GM18907 (cell line): ENCODE measurements around the gene CT45A8.
"Not testable (repeated sequence)": the region's sequence is repeated elsewhere in the genome, so short reads cannot be mapped to it uniquely, and the experiment has no call there.

Source experiments
- ATAC-seq: cut with Tn5 transposase; IDR thresholded peaks from one replicate; pipeline ENCODE4 v1.9.1; 2021; ENCODE audit warnings: mild to moderate bottlenecking, moderate library complexity; ENCODE audit not compliant: unreplicated experiment

Gene CT45A8, protein sequence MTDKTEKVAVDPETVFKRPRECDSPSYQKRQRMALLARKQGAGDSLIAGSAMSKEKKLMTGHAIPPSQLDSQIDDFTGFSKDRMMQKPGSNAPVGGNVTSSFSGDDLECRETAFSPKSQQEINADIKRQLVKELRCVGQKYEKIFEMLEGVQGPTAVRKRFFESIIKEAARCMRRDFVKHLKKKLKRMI

DNA sequence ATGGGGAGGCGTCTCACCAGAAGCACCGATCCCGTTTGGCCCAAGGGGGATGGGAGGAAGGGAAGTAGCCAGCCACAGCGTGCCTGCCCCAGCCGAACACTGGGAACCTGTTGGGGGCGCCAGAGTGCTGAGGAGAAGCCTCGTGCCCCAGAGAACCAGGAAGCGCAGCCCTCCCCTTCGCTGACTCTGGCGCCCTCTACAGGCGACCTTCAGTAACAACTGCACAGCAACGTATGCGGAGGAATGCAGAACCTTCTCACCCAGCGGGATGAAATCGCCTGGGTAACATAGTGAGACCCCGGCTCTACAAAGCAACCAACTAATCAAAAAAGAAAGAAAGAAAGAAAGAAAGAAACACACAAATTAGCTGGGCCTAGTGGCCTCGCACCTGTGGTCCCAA lies at the start of gene CT45A8:
Gene CT45A8 (minus strand): TSS at position 101 of the 400 bp plus-strand sequence. CDS start 3,755 bp downstream, outside the sequence.
- not testable (repeated sequence) for ATAC-seq

DNA sequence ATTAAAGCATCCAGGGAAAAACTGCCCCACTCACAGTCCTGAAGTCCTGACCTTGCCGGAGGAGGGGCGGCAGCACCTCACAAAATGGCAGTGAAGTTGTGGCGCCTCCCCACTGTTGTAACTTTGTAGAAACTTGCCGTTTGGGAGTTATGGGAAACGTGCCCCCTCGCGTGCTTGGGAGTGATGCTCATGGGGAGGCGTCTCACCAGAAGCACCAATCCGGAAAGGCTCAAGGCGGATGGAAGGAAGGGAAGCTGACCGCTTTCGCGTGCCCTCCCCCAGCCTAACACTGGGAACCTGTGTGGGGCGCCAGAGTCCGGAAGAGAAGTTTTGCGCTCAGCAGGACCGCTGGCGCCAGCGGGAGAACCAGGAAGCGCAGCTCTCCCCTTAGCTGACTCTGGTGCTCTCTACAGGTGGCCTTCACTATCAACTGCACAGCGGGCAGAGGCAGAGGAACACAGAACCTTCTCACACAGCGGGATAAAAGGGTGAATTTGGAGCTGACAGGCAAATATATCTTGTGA lies 39.0 kb upstream of the CT45A8 start, which contains the start of the genes CT45A10 and SAGE1:
Gene CT45A10 (minus strand): TSS at position 151 of the 524 bp plus-strand sequence. CDS start 8,100 bp downstream, outside the sequence.
Gene SAGE1 (plus strand): TSS at position 423 of the 524 bp plus-strand sequence. CDS start 2,527 bp downstream, outside the sequence.
- ATAC-seq, result no peak

DNA sequence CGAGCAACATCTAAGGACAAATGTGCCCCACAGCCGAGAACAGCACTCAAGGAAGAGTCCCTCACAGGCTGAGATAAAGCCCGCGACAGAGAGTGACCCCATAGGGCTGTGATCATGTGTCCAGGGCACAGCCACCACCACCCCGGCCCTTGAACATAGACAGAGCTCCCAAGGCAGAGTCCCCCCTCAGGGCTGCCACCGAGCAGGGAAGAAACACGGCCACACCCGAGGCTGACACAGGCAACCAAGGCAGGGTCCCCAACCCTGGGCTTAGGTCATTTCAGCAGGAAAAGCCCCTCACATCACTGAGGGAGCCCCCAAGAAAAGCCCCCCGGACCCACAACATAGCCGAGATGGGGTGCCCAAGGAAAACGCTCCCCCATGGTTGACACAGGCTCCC lies 38.4 kb upstream of the CT45A8 start:
- ATAC-seq, result no peak

DNA sequence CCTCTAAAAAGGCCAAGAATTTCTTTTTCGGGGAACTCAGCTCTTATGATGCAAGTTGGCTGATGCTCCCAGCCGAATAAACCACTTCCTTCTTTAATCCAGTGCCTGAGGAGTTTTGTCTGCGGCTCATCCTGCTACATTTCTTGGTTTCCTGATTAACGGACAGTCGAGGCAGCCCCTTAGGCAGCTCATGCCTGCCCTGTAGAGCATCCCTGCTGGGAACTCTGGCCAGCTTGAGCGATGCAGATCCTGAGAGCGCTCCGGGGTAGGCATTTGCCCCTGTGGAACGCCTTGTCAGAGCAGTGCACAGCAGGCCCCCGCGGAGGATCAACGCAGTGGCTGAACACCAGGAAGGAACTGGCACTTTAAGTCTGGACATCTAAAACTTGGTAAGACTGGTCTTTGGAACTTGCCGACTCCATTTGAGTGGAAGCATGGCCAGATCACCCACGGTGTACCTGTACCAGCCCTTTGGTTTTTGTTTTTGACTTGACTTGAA lies 35.8 kb upstream of the CT45A8 start:
- ATAC-seq, result no peak

DNA sequence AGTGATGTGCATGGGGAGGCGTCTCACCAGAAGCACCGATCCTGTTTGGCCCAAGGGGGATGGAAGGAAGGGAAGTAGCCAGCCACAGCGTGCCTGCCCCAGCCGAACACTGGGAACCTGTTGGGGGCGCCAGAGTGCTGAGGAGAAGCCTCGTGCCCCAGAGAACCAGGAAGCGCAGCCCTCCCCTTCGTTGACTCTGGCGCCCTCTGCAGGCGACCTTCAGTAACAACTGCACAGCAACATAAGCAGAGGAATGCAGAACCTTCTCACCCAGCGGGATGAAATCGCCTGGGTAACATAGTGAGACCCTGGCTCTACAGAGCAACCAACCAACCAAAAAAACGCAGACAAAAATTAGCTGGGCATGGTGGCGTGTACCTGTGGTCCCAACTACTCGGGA lies 34.6 kb upstream of the CT45A8 start:
- not testable (repeated sequence) for ATAC-seq

DNA sequence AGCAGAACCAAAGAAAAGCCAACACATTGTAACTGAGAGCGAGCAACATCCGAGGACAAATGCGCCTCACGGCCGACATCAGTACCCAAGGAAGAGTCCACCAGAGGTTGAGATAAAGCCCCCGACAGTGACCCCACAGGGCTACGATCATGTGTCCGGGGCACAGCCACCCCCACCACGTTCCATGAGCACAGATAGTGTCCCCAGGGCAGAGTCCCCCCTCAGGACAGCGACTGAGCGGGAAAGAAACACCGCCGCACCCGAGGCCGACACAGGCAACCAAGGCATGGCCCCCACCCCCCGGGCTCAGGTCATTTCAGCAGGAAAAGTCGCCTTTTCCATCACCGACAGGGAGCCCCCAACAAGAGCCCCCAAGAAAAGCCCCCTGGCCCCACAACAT lies 33.9 kb upstream of the CT45A8 start:
- not testable (repeated sequence) for ATAC-seq

DNA sequence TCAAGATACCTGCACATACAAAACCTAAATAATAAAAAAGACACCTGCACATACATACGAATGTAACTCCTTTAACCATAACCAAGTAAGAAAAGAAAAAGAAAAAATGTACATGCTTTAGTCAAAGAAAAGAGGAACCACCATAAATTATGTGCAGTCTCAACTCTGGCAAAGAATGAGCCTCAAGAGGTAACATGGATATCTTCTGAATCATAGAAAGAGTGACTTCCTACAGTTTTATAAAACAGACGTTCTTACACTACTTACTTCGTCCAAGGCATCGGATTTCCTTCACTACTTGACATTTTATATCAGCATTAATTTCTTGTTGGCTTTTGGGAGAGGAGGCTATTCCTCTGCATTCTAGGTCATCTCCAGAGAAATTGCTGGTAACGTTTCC lies 28.4 kb upstream of the CT45A8 start:
- not testable (repeated sequence) for ATAC-seq

DNA sequence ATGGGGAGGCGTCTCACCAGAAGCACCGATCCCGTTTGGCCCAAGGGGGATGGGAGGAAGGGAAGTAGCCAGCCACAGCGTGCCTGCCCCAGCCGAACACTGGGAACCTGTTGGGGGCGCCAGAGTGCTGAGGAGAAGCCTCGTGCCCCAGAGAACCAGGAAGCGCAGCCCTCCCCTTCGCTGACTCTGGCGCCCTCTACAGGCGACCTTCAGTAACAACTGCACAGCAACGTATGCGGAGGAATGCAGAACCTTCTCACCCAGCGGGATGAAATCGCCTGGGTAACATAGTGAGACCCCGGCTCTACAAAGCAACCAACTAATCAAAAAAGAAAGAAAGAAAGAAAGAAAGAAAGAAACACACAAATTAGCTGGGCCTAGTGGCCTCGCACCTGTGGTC lies 17.4 kb upstream of the CT45A8 start, which contains the start of gene CT45A9:
Gene CT45A9 (minus strand): TSS at position 101 of the 400 bp plus-strand sequence. CDS start 3,751 bp downstream, outside the sequence.
- not testable (repeated sequence) for ATAC-seq

DNA sequence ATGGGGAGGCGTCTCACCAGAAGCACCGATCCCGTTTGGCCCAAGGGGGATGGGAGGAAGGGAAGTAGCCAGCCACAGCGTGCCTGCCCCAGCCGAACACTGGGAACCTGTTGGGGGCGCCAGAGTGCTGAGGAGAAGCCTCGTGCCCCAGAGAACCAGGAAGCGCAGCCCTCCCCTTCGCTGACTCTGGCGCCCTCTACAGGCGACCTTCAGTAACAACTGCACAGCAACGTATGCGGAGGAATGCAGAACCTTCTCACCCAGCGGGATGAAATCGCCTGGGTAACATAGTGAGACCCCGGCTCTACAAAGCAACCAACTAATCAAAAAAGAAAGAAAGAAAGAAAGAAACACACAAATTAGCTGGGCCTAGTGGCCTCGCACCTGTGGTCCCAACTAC lies 17.2 kb downstream of the CT45A8 start, which contains the start of gene CT45A7:
Gene CT45A7 (minus strand): TSS at position 101 of the 400 bp plus-strand sequence. CDS start 3,747 bp downstream, outside the sequence.
- ATAC-seq, result not testable (repeated sequence)

DNA sequence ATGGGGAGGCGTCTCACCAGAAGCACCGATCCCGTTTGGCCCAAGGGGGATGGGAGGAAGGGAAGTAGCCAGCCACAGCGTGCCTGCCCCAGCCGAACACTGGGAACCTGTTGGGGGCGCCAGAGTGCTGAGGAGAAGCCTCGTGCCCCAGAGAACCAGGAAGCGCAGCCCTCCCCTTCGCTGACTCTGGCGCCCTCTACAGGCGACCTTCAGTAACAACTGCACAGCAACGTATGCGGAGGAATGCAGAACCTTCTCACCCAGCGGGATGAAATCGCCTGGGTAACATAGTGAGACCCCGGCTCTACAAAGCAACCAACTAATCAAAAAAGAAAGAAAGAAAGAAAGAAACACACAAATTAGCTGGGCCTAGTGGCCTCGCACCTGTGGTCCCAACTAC lies 34.4 kb downstream of the CT45A8 start, which contains the start of gene CT45A2:
Gene CT45A2 (minus strand): TSS at position 101 of the 400 bp plus-strand sequence. CDS start 3,747 bp downstream, outside the sequence.
- not testable (repeated sequence) for ATAC-seq

DNA sequence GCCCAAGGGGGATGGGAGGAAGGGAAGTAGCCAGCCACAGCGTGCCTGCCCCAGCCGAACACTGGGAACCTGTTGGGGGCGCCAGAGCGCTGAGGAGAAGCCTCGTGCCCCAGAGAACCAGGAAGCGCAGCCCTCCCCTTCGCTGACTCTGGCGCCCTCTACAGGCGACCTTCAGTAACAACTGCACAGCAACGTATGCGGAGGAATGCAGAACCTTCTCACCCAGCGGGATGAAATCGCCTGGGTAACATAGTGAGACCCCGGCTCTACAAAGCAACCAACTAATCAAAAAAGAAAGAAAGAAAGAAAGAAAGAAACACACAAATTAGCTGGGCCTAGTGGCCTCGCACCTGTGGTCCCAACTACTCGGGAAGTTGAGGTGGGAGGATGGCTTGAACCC lies 51.7 kb downstream of the CT45A8 start, which contains the start of gene CT45A6:
Gene CT45A6 (minus strand): TSS at position 101 of the 400 bp plus-strand sequence. CDS start 3,794 bp downstream, outside the sequence.
- ATAC-seq, result not testable (repeated sequence)
